HG02798 (cell line): ENCODE data around the gene XXYLT1.
"Not testable (repeated sequence)": the region's sequence is repeated elsewhere in the genome, so short reads cannot be mapped to it uniquely, and the experiment has no call there.

Experiments used
- ATAC-seq: cut with Tn5 transposase; IDR thresholded peaks from one replicate; pipeline ENCODE4 v1.9.1; 2021; ENCODE audit warnings: mild to moderate bottlenecking; ENCODE audit not compliant: unreplicated experiment, poor library complexity

The XXYLT1 gene

GRCh38 chr3:195117978-195118581 is 152.9 kb downstream of the XXYLT1 start:
- no peak for ATAC-seq

- no peak for ATAC-seq
Measured at GRCh38 chr3:195116407-195117185, 154.4 kb downstream of the XXYLT1 start.

GRCh38 chr3:195115600-195116406 is 155.2 kb downstream of the XXYLT1 start:
- no peak for ATAC-seq

GRCh38 chr3:195114786-195115599 is 156.0 kb downstream of the XXYLT1 start:
- no peak for ATAC-seq

GRCh38 chr3:195113536-195114425 is 157.2 kb downstream of the XXYLT1 start:
- no peak for ATAC-seq

GRCh38 chr3:195113048-195113447 is 157.9 kb downstream of the XXYLT1 start:
- no peak for ATAC-seq

- no peak for ATAC-seq
Measured at GRCh38 chr3:195112361-195112791, 158.6 kb downstream of the XXYLT1 start.

- ATAC-seq, result no peak
Measured at GRCh38 chr3:195111766-195112165, 159.2 kb downstream of the XXYLT1 start.

GRCh38 chr3:195111319-195111705 is 159.6 kb downstream of the XXYLT1 start:
- no peak for ATAC-seq

GRCh38 chr3:195110647-195111318 is 160.2 kb downstream of the XXYLT1 start:
- no peak for ATAC-seq

- no peak for ATAC-seq
Measured at GRCh38 chr3:195109098-195109657, 161.8 kb downstream of the XXYLT1 start.

- ATAC-seq, result no peak
Measured at GRCh38 chr3:195107593-195107992, 163.4 kb downstream of the XXYLT1 start.

GRCh38 chr3:195107031-195107430 is 163.9 kb downstream of the XXYLT1 start:
- not testable (repeated sequence) for ATAC-seq

GRCh38 chr3:195106418-195106906 is 164.5 kb downstream of the XXYLT1 start:
- ATAC-seq, result peak; percentile 82

- no peak for ATAC-seq
Measured at GRCh38 chr3:195105841-195106417, 165.0 kb downstream of the XXYLT1 start.

GRCh38 chr3:195105389-195105788 is 165.6 kb downstream of the XXYLT1 start:
- no peak for ATAC-seq

GRCh38 chr3:195104340-195104739 is 166.6 kb downstream of the XXYLT1 start:
- no peak for ATAC-seq

GRCh38 chr3:195103623-195104022 is 167.3 kb downstream of the XXYLT1 start:
- ATAC-seq, result no peak
